ENCODE results near the gene HHIP.

HHIP gene, protein sequence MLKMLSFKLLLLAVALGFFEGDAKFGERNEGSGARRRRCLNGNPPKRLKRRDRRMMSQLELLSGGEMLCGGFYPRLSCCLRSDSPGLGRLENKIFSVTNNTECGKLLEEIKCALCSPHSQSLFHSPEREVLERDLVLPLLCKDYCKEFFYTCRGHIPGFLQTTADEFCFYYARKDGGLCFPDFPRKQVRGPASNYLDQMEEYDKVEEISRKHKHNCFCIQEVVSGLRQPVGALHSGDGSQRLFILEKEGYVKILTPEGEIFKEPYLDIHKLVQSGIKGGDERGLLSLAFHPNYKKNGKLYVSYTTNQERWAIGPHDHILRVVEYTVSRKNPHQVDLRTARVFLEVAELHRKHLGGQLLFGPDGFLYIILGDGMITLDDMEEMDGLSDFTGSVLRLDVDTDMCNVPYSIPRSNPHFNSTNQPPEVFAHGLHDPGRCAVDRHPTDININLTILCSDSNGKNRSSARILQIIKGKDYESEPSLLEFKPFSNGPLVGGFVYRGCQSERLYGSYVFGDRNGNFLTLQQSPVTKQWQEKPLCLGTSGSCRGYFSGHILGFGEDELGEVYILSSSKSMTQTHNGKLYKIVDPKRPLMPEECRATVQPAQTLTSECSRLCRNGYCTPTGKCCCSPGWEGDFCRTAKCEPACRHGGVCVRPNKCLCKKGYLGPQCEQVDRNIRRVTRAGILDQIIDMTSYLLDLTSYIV

DNA sequence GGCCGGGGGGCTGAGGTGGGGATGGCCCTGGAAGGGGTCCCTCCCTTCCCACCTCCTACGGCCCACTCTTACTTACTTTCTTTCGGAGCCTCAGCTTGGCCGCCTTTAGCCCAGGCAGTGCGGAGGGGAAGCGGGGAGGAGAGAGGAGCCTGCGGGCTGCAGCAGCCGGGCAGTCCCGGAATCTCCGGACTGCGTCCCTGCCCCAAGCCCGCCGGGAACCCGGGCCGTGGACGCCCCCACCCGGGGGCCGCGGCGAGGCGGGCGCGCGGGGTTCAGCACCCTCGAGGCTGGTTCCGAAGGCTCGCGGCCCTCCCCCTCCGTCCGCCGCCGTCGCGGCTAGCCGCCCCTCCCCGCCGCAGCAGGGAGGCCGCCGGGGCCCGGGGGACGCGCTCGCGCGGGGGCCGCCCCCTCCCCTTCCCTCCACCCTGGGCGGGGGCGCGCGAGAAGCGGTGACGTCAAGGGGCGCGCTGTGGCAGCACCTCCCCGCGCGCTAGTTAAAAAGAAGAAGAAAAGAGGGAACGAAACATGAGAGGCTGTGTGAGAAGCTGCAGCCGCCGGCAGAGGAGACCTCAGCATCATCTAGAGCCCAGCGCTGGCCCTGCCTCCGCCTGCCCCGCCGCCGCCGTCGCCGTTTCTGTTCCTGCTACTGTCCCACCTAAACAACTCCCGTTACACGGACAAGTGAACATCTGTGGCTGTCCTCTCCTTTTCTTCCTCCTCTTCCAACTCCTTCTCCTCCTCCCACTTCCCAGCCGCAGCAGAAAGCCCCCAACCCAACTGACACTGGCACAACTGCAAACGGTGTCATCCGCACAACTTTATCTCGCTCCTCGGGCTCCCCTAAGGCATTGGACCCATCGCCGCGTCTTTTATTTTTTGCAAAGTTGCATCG, at the start of gene HHIP:
Gene HHIP, plus strand, starts transcription at position 526 of the 892 bp plus-strand sequence. CDS start 520 bp downstream, outside the sequence.
- in situ Hi-C loops (cut with MboI; ENCODE audit: low sequenced_read_pairs) = no loop called here

DNA sequence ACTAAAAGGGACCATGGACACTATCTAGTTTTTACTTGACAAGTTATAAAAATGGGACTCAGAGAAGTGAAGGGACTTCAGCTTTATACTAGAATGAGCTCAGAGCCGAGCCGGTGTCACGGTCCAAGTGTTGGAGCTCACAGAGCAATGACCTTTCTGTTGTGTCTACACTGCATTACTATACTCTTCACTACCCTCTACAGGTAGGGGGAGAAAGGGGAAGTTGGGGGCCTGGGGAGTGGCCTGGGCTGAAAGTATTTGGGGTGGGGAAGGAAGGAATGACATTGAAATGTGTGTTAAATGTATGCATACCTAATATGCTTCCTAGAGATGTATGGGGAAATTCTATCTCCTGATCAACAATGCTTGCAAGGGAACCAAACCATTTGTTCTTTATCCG, 48.8 kb upstream of the HHIP start:
- in situ Hi-C loops (cut with MboI; ENCODE audit: low sequenced_read_pairs) = no loop called here

DNA sequence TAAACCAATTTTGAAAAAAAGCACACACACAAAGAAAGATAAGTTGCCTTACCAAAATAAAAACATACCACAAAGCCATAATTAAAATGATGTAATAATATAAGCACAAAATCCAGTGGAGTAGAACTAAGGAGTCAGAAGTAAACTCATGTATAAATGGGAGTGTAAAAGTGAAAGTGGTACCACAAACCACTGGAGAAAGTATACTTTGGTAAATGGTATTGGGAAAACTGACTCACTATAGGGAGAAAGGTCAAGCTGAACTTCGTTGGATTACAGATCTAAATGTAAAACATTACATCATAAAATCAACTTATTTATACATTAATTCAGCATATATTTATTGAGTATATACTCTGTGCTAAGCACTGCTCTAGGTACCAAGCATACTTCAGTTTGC, 46.3 kb upstream of the HHIP start:
- in situ Hi-C loops (cut with MboI; ENCODE audit: low sequenced_read_pairs) = no loop called here

DNA sequence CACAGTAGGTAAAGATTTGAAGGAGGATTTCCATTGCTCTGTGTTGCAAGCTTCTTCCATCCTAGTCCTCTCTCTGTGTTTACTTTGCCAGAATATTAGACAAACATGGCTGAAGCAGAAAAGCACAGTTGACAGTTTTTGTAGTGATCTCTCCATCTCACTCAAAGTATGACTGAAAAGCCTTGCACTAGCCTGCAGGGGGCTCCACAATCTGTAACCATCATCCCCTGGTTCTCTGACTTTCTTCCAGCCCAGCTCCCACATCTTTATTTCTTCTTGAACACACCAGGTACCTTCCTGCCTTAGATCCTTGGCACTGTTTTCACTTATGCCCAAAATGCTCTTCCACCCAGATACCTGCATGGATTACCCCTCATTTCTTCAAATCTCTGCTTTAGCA, 34.1 kb upstream of the HHIP start:
- in situ Hi-C loops (cut with MboI; ENCODE audit: low sequenced_read_pairs) = no loop called here

DNA sequence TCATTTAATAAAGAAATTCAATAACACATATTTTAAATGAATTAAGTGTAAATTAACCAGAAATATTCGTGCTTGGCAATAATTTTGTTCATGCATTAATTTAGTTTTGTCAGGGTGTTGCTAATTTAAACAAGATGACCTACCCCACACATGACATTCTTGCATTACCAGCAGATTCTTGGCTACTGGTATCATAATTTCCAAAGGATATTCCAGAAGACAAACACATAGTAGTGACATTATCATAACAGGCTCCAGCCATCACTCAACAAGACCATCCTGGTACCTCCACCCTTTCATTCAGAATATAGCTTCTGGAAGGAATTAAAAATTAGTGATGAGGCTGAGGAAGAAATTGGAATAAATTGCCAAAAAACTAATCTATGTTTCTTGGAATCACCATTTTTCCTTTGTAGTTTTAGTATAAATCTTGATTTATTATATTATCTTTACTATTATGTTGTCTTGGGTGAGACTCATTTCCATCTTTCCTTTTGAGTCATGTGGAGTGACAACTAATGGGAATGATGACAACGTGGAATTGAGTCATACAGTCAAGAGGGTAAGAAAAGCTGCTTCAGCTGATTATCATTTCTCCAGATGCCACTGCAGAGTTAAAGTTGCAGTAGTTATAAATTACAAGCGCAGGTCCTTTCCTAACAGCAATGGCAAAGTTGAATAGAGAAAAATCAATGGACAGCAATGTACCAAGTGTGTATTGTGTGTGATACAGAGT, 30.9 kb upstream of the HHIP start:
- in situ Hi-C loops (cut with MboI; ENCODE audit: low sequenced_read_pairs) = no loop called here

DNA sequence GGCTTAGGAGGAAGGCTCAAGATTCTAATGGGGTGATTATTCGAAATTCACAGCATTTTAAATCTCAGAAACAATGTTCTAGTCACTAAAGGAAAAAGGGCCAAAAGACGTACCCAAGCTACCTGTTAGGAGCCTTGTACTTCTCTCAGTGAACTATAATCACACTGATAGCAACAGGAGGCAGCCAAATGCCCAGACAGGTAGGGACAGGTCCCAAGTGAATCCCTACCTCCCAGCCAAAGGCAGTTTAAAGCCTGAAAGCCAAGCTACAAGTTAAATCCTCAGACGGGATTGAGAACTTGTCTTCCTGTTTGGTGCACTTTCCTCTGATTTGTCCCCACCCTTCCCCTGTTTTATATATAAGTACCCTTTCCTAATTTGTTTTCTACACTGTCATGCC, 24.3 kb upstream of the HHIP start:
- in situ Hi-C loops (cut with MboI; ENCODE audit: low sequenced_read_pairs) = no loop called here

DNA sequence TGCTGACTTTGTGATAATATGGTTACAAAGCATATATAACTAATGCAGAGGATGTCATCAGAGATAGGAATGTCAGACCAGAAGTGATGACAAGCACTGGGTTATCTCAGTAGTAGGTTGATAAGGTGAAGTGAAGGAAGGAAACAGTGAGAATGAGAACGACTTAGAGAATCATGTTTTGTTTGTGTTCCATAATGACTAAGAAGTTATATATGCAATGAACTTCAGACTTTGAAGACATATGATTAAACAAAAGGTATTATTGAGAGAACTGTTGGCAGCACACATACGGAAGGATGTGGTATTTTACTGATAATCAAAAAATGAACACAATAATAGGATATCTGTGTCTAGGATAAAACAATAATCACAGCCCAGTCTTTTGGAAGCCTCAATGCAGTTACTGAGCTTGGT, 18.3 kb upstream of the HHIP start:
- in situ Hi-C loops (cut with MboI; ENCODE audit: low sequenced_read_pairs) = no loop called here

DNA sequence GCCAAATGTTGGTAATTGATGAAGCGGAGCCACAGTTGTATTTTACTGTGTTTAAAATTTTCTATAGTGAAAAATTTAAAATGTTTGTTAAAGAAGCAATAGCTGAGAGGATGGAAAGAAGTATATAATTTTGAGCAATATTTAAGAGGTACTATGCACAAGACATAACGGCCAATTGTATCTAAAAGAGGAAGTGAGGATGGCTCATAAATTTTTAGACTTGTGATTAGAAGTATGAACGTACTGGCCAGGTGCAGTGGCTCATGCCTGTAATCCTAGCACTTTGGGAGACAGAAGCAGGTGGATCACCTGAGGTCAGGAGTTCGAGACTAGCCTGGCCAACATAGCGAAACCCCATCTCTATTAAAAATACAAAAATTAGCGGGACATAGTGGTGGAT, 12.7 kb upstream of the HHIP start:
- in situ Hi-C loops (cut with MboI; ENCODE audit: low sequenced_read_pairs) = no loop called here

DNA sequence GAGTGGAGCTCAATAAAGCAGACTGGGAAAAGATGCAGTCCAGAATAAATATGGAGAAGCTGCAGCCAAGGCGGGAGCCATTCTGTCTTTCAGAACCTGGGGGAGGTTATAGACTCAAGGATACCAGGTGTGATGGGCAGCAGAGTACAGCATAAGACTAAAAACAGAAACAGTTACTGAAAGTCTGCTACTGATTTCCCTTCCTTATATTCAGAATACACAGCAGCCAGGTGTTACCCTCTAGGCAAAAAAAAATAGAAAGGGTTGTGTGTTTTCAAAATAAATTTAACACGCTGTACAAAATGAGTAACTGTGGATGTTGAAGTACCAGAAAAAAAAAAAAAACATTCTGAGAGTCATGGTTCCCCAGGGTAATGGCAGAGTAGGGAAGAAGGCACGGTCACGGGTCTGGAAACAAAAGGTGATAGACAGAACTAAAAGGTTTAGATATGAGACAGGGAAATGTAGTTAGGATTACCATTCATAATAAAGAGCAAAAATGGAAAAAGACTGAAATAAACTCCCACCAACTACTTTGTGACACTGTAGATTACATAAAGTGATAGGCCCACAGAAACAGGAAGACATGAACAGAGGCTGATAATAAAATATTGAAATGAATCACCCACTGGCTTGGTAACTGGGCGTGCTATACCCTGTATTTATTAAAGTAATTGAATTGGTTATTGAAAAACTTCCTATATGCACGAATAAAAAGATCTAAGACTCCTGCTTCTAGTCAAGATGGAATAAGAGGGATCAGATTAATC, 10.8 kb upstream of the HHIP start:
- in situ Hi-C loops (cut with MboI; ENCODE audit: low sequenced_read_pairs) = no loop called here

DNA sequence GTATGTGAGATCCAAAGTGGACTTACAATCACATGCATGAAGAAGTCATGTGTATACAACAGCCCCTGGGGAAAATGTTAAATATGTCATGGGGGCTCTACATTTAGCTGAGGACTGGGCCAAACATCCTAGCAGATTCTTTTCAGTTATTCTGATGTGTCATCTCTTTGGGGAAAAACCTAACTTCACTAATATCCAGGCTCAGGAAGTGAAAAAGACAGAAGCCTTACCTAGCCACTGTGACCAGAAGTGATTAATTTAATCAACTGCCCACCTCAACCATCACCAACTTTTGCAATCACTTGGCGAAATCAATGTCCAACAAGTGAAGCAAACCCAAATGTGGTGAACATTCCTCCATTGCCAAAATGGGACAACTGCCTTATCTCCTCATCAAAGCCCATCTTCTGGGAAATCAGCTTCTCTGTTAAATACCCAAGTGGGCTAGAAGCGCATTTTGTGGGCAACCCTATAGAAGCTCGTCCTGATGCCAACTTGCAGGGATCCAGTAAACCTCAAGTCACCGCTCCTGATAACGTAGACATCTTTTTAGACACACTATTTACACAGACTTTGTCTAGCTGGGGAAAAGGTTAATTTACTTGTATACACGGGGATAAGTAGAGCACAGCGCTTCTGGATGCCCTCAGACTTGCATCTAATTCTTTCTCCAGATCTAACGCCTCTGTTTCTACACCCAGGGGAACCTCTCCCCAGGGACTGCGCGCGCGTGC, 1.4 kb upstream of the HHIP start:
- in situ Hi-C loops (cut with MboI; ENCODE audit: low sequenced_read_pairs) = no loop called here

DNA sequence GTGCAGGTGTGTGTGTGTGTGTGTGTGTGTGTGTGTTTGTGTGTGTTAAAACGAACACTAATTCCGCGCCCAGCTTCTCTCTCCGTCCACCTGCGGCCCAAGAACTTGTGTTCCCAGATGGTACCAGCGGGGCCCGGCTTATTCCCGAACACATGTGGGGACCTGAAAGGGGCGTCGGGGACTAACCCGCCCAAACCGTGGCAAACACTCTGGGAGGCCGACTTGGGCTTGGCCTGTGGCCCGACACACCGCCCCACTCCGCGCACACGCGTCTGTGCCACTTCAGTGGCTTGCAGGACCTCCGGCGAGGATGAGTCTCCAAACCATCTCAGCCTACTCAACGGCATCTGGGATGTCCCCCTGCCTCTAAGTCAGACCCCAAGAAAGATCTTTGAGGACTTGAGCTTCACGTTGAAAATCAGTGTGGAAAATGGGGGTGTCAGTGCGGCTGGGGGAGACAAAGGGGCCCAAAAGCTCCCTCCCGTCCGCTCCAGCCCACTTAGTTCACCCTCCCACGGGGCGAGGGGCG, 790 bp upstream of the HHIP start:
- in situ Hi-C loops (cut with MboI; ENCODE audit: low sequenced_read_pairs) = no loop called here

DNA sequence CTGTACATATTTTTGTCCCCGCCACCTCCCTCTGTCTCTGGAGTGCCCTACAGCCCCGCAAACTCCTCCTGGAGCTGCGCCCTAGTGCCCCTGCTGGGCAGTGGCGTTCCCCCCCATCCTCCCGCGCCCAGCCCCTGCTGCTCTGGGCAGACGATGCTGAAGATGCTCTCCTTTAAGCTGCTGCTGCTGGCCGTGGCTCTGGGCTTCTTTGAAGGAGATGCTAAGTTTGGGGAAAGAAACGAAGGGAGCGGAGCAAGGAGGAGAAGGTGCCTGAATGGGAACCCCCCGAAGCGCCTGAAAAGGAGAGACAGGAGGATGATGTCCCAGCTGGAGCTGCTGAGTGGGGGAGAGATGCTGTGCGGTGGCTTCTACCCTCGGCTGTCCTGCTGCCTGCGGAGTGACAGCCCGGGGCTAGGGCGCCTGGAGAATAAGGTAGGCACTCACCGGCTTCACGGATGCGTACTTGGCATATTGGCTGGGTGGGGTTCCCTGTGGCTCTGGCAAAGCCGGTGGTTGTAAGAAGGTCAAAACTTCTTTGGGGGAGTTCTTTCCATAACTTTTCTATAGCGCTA, 653 bp downstream of the HHIP start:
- in situ Hi-C loops (cut with MboI; ENCODE audit: low sequenced_read_pairs) = no loop called here

DNA sequence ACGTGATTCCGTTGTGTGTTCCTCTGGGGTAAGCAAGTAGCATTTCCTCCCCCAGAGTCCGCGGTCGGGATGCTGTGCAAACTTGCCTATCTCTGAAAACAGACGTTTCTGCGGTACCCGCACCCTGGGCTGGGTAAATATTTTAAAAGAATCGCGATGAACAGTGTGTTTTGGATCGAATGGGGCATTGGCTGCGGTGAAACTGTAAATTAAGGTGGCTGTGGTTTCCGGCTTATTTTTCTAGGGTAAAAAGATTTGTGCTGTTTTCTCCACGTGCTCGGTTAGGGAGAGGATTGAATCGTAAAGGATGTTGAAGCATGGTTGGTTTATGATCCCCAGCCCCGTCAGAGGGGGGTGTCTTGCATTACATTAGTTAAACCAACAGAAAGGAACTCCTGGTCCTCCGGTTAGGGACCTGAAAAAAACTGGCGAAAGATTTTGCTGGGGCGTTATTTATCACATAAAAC, 1.2 kb downstream of the HHIP start:
- in situ Hi-C loops (cut with MboI; ENCODE audit: low sequenced_read_pairs) = no loop called here

DNA sequence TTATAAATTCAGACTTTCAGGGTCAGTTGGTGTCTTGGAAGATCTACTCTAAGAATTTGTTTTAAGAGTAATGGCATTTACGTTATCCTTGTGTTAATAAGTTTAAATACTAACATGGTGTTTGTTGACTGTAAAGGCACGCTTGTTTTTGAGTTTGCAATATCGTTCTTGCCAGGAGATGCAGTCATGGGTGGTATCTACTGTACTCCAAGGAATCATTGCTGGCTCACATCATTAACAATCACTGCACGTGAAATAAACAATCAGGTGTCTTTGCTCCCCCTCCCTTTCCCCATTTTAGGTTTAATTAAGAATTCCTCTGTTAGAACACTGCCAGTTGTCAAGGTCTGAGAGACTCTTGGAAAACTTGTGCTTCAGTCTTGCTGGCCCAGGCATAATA, 1.6 kb downstream of the HHIP start:
- in situ Hi-C loops (cut with MboI; ENCODE audit: low sequenced_read_pairs) = no loop called here

DNA sequence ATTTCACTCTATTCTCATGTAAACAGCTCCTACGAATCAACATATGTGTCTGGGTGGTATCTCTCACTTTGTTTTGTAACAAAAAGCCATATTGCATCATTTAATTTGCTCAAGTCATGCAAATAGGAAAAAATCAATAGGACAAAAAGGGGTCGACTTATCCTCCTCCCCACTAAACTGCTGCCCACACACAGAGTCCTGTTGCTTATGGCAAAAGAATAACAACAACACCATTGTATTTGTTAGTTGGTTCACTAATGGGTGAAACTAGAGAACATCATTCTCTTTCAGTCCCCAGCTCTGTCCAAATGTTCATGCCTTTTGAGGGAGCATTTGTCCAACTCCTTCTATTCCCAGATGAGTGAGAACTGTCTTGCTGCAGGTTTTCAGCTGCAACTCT, 2.1 kb downstream of the HHIP start:
- in situ Hi-C loops (cut with MboI; ENCODE audit: low sequenced_read_pairs) = no loop called here

DNA sequence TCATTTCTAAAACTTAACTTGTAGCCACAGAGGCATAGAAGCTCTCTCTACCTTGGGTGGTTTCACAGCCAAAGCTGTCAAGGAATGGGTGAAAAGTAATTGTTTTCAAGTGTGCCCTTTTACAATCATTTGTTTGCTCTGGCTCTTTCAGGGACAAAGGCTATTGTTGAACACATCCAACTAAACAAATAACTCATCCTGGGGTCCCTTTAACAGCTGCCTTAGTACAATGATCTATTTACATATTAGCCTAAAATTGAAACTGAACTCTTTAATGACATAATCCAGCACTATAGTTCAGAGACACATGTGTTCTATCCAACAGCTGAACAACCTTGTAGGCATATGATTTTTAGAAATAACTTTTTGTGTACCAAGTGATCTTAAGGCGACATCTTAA, 3.7 kb downstream of the HHIP start:
- in situ Hi-C loops (cut with MboI; ENCODE audit: low sequenced_read_pairs) = no loop called here

DNA sequence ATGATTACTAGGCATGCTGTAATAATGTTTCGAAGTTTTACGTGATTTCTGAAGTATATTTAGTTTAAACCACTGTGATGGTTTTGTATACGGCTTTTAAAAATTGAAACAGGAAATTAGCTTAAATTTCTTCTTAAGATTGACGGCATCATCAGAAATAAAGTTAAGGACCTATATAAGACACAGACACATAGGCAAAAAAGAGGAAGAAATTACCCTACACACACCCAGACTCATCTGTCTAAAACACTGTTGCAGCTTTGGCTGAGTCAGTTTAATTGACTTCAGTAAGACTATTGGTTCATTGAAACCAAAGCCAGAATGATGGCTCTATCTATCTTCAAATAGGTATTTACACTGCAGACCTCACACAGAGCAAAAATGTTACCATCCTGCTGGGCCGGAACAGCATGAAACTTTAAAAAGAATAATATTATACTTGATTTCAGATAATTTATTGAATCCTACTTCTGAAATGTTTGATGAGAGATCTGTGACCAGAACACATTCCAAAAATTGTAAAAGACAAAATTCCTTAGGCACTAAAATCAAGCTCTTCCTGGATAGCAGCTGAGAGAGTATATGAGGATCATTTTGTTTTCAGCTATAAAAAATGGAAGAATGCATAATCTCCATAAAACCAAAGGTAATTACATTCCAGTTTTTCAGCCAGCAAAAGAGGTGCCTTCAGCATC, 4.5 kb downstream of the HHIP start:
- in situ Hi-C loops (cut with MboI; ENCODE audit: low sequenced_read_pairs) = no loop called here
